ENCODE results near the gene PSEN1. TPM values are rescaled to one million over a fixed set of nuclear protein-coding genes. Genes with fewer than 3 reads are reported as not detected.

The PSEN1 gene
- polyA plus RNA-seq, 1 of the 3 experiments (the other 2 are of a cell fraction) = 9.0 TPM

- no peaks in the 10 kb centered on the region for H3K36me3 ChIP-seq (replicated peaks in 1 of 2; ENCODE audit: control insufficient read depth in 1 of 2, insufficient read depth in 2 of 2, low read length in 1 of 2)
- no peaks in the 10 kb centered on the region for H3K9me3 ChIP-seq
- H3K27ac ChIP-seq (ENCODE audit: low read depth in 2 of 2, low read length in 1 of 2) = no peak overlapping the region
- H3K4me1 ChIP-seq (ENCODE audit: control insufficient read depth in 1 of 2, insufficient read depth in 2 of 2, low read depth in 1 of 2, low read length in 1 of 2) = peaks cover 0 to 6% of the 10 kb centered on the region in 2 experiments; a peak in 1 of 4 replicates
- 63% methylated on average over 7 of the region's 20 CpGs for WGBS (ENCODE audit: low lambda C conversion rate)
- no peak overlapping the region for H3K4me2 ChIP-seq
- DNase-seq = peak; percentile 30
- H3K9ac ChIP-seq = no peak overlapping the region
- H3K9me2 ChIP-seq = no peaks in the 10 kb centered on the region
- ChIA-PET POLR2A (no interaction called here), CTCF (interaction anchor here (4.2 kb wide), 1 partner anchor 32 kb away, joined by 21 read pairs; no protein-coding TSS in a partner anchor)
- H3K79me2 ChIP-seq (ENCODE audit: insufficient read depth) = no peaks in the 10 kb centered on the region
- no peaks in the 10 kb centered on the region for H3K27me3 ChIP-seq (ENCODE audit: insufficient read depth)
- no peak overlapping the region for H2AFZ ChIP-seq (ENCODE audit: low read depth)
- H3K4me3 ChIP-seq (ENCODE audit: low read depth in 2 of 2, low read length in 1 of 2) = no peak overlapping the region
- TF ChIP-seq SMC3 (IDR thresholded peaks at IDR 0.05; ENCODE audit: low read depth, low read length) = no peak
- no peak for TF ChIP-seq NRF1 (IDR thresholded peaks at IDR 0.05; ENCODE audit: low read depth, low read length)
- TF ChIP-seq USF2 (IDR thresholded peaks at IDR 0.05; ENCODE audit: borderline replicate concordance, low read depth, low read length) = no peak
- no peak for TF ChIP-seq GABPA (IDR thresholded peaks at IDR 0.05; ENCODE audit: low read depth)
- TF ChIP-seq TEAD4 (IDR thresholded peaks at IDR 0.05; ENCODE audit: borderline replicate concordance, insufficient read depth) = no peak
- no peak for TF ChIP-seq RXRA (IDR thresholded peaks at IDR 0.05; ENCODE audit: borderline replicate concordance, low read depth)
- no peak for TF ChIP-seq FOSL2 (IDR thresholded peaks at IDR 0.05; ENCODE audit: borderline replicate concordance, low read depth)
- TF ChIP-seq EZH2phosphoT487 (IDR thresholded peaks at IDR 0.05; ENCODE audit: borderline replicate concordance, low read depth) = no peak
- TF ChIP-seq MXI1 (IDR thresholded peaks at IDR 0.05; ENCODE audit: low read depth, low read length) = no peak
- TF ChIP-seq RFX5 (IDR thresholded peaks at IDR 0.05; ENCODE audit: low read length) = no peak
- no peak for TF ChIP-seq CHD2 (IDR thresholded peaks at IDR 0.05; ENCODE audit: low read length, partially characterized antibody)
- TF ChIP-seq FOXM1 (IDR thresholded peaks at IDR 0.05; ENCODE audit: low read depth) = no peak
- no peak for TF ChIP-seq IRF3 (IDR thresholded peaks at IDR 0.05; ENCODE audit: low read depth, low read length)
- H4K20me1 ChIP-seq (ENCODE audit: insufficient read depth) = no peaks in the 10 kb centered on the region
- no peaks in the 10 kb centered on the region for H3F3A ChIP-seq (replicated peaks; ENCODE audit: insufficient read depth)
Measured at GRCh38 chr14:73262427-73263183, 126.3 kb downstream of the PSEN1 start.

- Histone ChIP-seq H3K4me2 (no peak overlapping the region), H3K36me3 (replicated peaks in 1 of 2; ENCODE audit: control insufficient read depth in 1 of 2, insufficient read depth in 2 of 2, low read length in 1 of 2) (no peaks in the 10 kb centered on the region), H3F3A (replicated peaks; ENCODE audit: insufficient read depth) (no peaks in the 10 kb centered on the region), H3K9me2 (no peaks in the 10 kb centered on the region), H4K20me1 (ENCODE audit: insufficient read depth) (no peaks in the 10 kb centered on the region), H3K4me3 (ENCODE audit: low read depth in 2 of 2, low read length in 1 of 2) (no peak overlapping the region), H3K79me2 (ENCODE audit: insufficient read depth) (no peaks in the 10 kb centered on the region), H2AFZ (ENCODE audit: low read depth) (no peak overlapping the region), H3K9me3 (no peaks in the 10 kb centered on the region), H3K9ac (no peak overlapping the region), H3K27me3 (ENCODE audit: insufficient read depth) (no peaks in the 10 kb centered on the region), H3K27ac (ENCODE audit: low read depth in 2 of 2, low read length in 1 of 2) (no peak overlapping the region), H3K4me1 (ENCODE audit: control insufficient read depth in 1 of 2, insufficient read depth in 2 of 2, low read depth in 1 of 2, low read length in 1 of 2) (peaks cover 0 to 6% of the 10 kb centered on the region in 2 experiments; a peak in 1 of 4 replicates)
- 94% methylated on average over 3 of the region's 7 CpGs for WGBS (ENCODE audit: low lambda C conversion rate)
- ChIA-PET CTCF (interaction anchor here (4.2 kb wide), 1 partner anchor 31 kb away, joined by 21 read pairs; no protein-coding TSS in a partner anchor), POLR2A (no interaction called here)
- TF ChIP-seq RXRA (IDR thresholded peaks at IDR 0.05; ENCODE audit: borderline replicate concordance, low read depth) = no peak
- TF ChIP-seq NRF1 (IDR thresholded peaks at IDR 0.05; ENCODE audit: low read depth, low read length) = no peak
- no peak for TF ChIP-seq FOXM1 (IDR thresholded peaks at IDR 0.05; ENCODE audit: low read depth)
- no peak for TF ChIP-seq NFIC (IDR thresholded peaks at IDR 0.05; ENCODE audit: borderline replicate concordance)
- TF ChIP-seq, protein P1, sequence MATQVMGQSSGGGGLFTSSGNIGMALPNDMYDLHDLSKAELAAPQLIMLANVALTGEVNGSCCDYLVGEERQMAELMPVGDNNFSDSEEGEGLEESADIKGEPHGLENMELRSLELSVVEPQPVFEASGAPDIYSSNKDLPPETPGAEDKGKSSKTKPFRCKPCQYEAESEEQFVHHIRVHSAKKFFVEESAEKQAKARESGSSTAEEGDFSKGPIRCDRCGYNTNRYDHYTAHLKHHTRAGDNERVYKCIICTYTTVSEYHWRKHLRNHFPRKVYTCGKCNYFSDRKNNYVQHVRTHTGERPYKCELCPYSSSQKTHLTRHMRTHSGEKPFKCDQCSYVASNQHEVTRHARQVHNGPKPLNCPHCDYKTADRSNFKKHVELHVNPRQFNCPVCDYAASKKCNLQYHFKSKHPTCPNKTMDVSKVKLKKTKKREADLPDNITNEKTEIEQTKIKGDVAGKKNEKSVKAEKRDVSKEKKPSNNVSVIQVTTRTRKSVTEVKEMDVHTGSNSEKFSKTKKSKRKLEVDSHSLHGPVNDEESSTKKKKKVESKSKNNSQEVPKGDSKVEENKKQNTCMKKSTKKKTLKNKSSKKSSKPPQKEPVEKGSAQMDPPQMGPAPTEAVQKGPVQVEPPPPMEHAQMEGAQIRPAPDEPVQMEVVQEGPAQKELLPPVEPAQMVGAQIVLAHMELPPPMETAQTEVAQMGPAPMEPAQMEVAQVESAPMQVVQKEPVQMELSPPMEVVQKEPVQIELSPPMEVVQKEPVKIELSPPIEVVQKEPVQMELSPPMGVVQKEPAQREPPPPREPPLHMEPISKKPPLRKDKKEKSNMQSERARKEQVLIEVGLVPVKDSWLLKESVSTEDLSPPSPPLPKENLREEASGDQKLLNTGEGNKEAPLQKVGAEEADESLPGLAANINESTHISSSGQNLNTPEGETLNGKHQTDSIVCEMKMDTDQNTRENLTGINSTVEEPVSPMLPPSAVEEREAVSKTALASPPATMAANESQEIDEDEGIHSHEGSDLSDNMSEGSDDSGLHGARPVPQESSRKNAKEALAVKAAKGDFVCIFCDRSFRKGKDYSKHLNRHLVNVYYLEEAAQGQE (IDR thresholded peaks at IDR 0.05; ENCODE audit: low read depth, low read length) = no peak
- TF ChIP-seq TCF12 (IDR thresholded peaks at IDR 0.05) = no peak
- DNase-seq = peak; percentile 39
Measured at GRCh38 chr14:73263606-73264005, 127.3 kb downstream of the PSEN1 start.
